Measurements from ENCODE around the gene EVI5. TPM values are rescaled to one million over a fixed set of nuclear protein-coding genes. Genes with fewer than 3 reads are reported as not detected.
"Not testable (repeated sequence)": the region's sequence is repeated elsewhere in the genome, so short reads cannot be mapped to it uniquely, and the experiment has no call there.

Gene EVI5
- total RNA-seq, 1 donor from 2014 or later = 80.4 TPM

DNA sequence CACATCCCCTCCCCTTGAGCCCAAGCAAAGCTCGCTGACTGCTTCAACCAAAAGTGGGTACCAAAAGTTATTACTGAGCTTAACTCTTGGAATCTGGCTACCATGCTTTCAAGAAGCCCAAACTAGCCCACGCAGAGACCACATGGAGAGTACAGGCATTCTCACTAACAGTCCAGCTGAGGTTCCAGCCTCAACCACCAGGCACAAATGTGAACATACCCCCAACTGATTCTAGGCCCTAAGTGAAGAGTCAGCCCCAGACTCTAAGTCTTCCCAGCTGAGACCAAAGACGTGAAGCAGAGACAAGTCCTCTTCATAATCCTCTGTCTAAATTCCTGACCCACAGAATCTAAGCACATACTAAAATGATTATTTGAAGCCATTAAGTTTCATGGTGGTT, 36.8 kb downstream of the EVI5 start:
- FAIRE-seq (no peak), DNase-seq (ENCODE audit: low read depth) (no peak)
- Mint-ChIP-seq H3K9me3 (ENCODE audit: unreplicated experiment) (no peaks in the 10 kb centered on the region), H3K4me3 (ENCODE audit: unreplicated experiment) (no peak overlapping the region), H3K27me3 (ENCODE audit: low read depth, unreplicated experiment) (no peaks in the 10 kb centered on the region), H3K36me3 (ENCODE audit: low read depth, unreplicated experiment) (peaks cover 2% of the 10 kb centered on the region), H3K4me1 (ENCODE audit: low read depth, unreplicated experiment) (peaks cover 17% of the 10 kb centered on the region), H3K27ac (ENCODE audit: unreplicated experiment) (no peak overlapping the region)
- Histone ChIP-seq H2AFZ (ENCODE audit: low read depth, low read length) (no peak overlapping the region), H3K9ac (ENCODE audit: low read length) (no peak overlapping the region), H3K4me2 (ENCODE audit: low read length) (no peak overlapping the region), H3K27me3 (ENCODE audit: insufficient read depth, low read length) (no peaks in the 10 kb centered on the region), H3K27ac (ENCODE audit: low read depth, low read length) (no peak overlapping the region), H3K4me1 (ENCODE audit: insufficient read depth, low read length) (peaks cover 8% of the 10 kb centered on the region), H4K20me1 (ENCODE audit: insufficient read depth, low read length) (peaks cover 40% of the 10 kb centered on the region), H3K4me3 (ENCODE audit: insufficient read depth, low read depth, low read length) (no peak overlapping the region), H3K79me2 (ENCODE audit: insufficient read depth, low read length) (peaks cover 74% of the 10 kb centered on the region), H3K9me3 (ENCODE audit: insufficient read depth, low read depth, low read length) (no peaks in the 10 kb centered on the region), H3K36me3 (ENCODE audit: insufficient read depth, low read length) (no peaks in the 10 kb centered on the region)
- TF ChIP-seq EZH2 (IDR thresholded peaks at IDR 0.05; ENCODE audit: insufficient read depth, low read length) = no peak
- no peak for TF ChIP-seq CTCF (IDR thresholded peaks at IDR 0.05; ENCODE audit: insufficient read depth, low read depth, low read length)

DNA sequence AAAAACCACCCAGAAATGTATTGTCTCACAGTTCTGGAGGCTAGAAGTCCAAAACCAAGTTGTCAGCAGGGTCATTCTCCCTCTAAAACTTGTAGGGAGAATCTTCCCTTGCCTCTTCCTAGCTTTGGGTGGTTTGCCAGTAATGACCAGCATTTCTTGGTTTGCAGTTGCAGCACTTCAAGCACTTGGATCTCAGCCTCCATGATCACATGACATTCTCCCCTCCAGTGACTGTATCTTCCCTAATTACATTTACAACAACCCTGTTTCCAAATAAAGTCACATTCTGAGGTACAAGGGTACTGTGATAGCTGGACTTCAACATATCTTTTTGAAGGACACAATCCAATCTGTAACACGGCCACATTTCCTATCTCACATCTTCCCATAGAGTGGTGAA, 37.2 kb downstream of the EVI5 start:
- Mint-ChIP-seq H3K27me3 (ENCODE audit: low read depth, unreplicated experiment) (no peaks in the 10 kb centered on the region), H3K9me3 (ENCODE audit: unreplicated experiment) (no peaks in the 10 kb centered on the region), H3K4me1 (ENCODE audit: low read depth, unreplicated experiment) (peaks cover 12% of the 10 kb centered on the region), H3K27ac (ENCODE audit: unreplicated experiment) (no peak overlapping the region), H3K4me3 (ENCODE audit: unreplicated experiment) (no peak overlapping the region), H3K36me3 (ENCODE audit: low read depth, unreplicated experiment) (peaks cover 2% of the 10 kb centered on the region)
- H3K4me2 ChIP-seq (ENCODE audit: low read length) = no peak overlapping the region
- FAIRE-seq (no peak), DNase-seq (ENCODE audit: low read depth) (no peak)
- H3K4me1 ChIP-seq (ENCODE audit: insufficient read depth, low read length) = peaks cover 4% of the 10 kb centered on the region
- no peaks in the 10 kb centered on the region for H3K9me3 ChIP-seq (ENCODE audit: insufficient read depth, low read depth, low read length)
- TF ChIP-seq CTCF (IDR thresholded peaks at IDR 0.05; ENCODE audit: insufficient read depth, low read depth, low read length) (no peak), EZH2 (IDR thresholded peaks at IDR 0.05; ENCODE audit: insufficient read depth, low read length) (no peak)
- H3K27me3 ChIP-seq (ENCODE audit: insufficient read depth, low read length) = no peaks in the 10 kb centered on the region
- no peak overlapping the region for H3K27ac ChIP-seq (ENCODE audit: low read depth, low read length)
- no peak overlapping the region for H2AFZ ChIP-seq (ENCODE audit: low read depth, low read length)
- H4K20me1 ChIP-seq (ENCODE audit: insufficient read depth, low read length) = peaks cover 42% of the 10 kb centered on the region
- peaks cover 73% of the 10 kb centered on the region for H3K79me2 ChIP-seq (ENCODE audit: insufficient read depth, low read length)
- H3K36me3 ChIP-seq (ENCODE audit: insufficient read depth, low read length) = no peaks in the 10 kb centered on the region
- no peak overlapping the region for H3K4me3 ChIP-seq (ENCODE audit: insufficient read depth, low read depth, low read length)
- H3K9ac ChIP-seq (ENCODE audit: low read length) = no peak overlapping the region

- not testable (repeated sequence) for H3K9me3 Mint-ChIP-seq (ENCODE audit: unreplicated experiment); H3K9ac ChIP-seq (ENCODE audit: low read length)
- peaks cover 44% of the 10 kb centered on the region for H4K20me1 ChIP-seq (ENCODE audit: insufficient read depth, low read length)
Observed at GRCh38 chr1:92746255-92746654, 38.7 kb downstream of the EVI5 start.

More at GRCh38 chr1:92746255-92746654, 38.7 kb downstream of the EVI5 start:
- H3K4me1 ChIP-seq (ENCODE audit: insufficient read depth, low read length); DNase-seq (ENCODE audit: low read depth); H3K4me2 ChIP-seq (ENCODE audit: low read length); H3K27me3 ChIP-seq (ENCODE audit: insufficient read depth, low read length); H3K36me3 ChIP-seq (ENCODE audit: insufficient read depth, low read length); FAIRE-seq; H3K27ac Mint-ChIP-seq (ENCODE audit: unreplicated experiment); H3K9me3 ChIP-seq (ENCODE audit: insufficient read depth, low read depth, low read length); H3K4me3 ChIP-seq (ENCODE audit: insufficient read depth, low read depth, low read length); H2AFZ ChIP-seq (ENCODE audit: low read depth, low read length); H3K4me1 Mint-ChIP-seq (ENCODE audit: low read depth, unreplicated experiment); H3K27me3 Mint-ChIP-seq (ENCODE audit: low read depth, unreplicated experiment); H3K27ac ChIP-seq (ENCODE audit: low read depth, low read length); H3K36me3 Mint-ChIP-seq (ENCODE audit: low read depth, unreplicated experiment); H3K4me3 Mint-ChIP-seq (ENCODE audit: unreplicated experiment): not testable (repeated sequence)
- peaks cover 65% of the 10 kb centered on the region for H3K79me2 ChIP-seq (ENCODE audit: insufficient read depth, low read length)
